CD14-positive monocyte (primary cell): Measurements from ENCODE around the gene PRRT2. TPM values are rescaled to one million over a fixed set of nuclear protein-coding genes. Genes with fewer than 3 reads are reported as not detected.
A peak's percentile ranks its signal among the peaks of the same experiment; 100 is the strongest.
"Not testable (repeated sequence)": the region's sequence is repeated elsewhere in the genome, so short reads cannot be mapped to it uniquely, and the experiment has no call there.

Experiments used
- DNase-seq, 3 donors: peaks; one replicate each; pipeline ENCODE4 v3.0.0-alpha.2; 2011 to 2022
- H2AFZ ChIP-seq: 2 replicates; pipeline ENCODE4 v1.6.0; 2012; ENCODE audit warnings: mild to moderate bottlenecking, low read depth, low read length, inconsistent platforms; ENCODE audit not compliant: insufficient read depth, poor library complexity, severe bottlenecking
- H3K27ac ChIP-seq, 2 donors: 1 replicate in 1 of 2; 2 replicates in 1 of 2; pipeline ENCODE4 v1.5.1; 2012 to 2013; ENCODE audit warnings: low read length in 2 of 2, control low read depth in 1 of 2, inconsistent platforms in 1 of 2, low read depth in 1 of 2, mild to moderate bottlenecking in 1 of 2
- H3K27me3 ChIP-seq, 2 donors: one replicate each; pipeline versions ENCODE4 v1.6.0 to v1.6.1; 2011 to 2013; ENCODE audit warnings: low read length in 2 of 2; ENCODE audit not compliant: control insufficient read depth in 2 of 2, insufficient read depth in 2 of 2
- H3K36me3 ChIP-seq, 2 donors: replicated peaks in 1 of 2; 1 replicate in 1 of 2; 2 replicates in 1 of 2; pipeline versions ENCODE4 v1.5.1 to v1.6.1; 2012 to 2013; ENCODE audit warnings: low read length in 2 of 2, control low read depth in 1 of 2, inconsistent platforms in 1 of 2, mild to moderate bottlenecking in 1 of 2; ENCODE audit not compliant: insufficient read depth in 2 of 2, control insufficient read depth in 1 of 2
- H3K4me1 ChIP-seq, 2 donors: 1 replicate in 1 of 2; 2 replicates in 1 of 2; pipeline versions ENCODE4 v1.5.1 to v1.6.1; 2012 to 2013; ENCODE audit warnings: low read length in 2 of 2, control low read depth in 1 of 2, inconsistent platforms in 1 of 2, mild to moderate bottlenecking in 1 of 2, moderate library complexity in 1 of 2; ENCODE audit not compliant: insufficient read depth in 2 of 2, control insufficient read depth in 1 of 2
- H3K4me2 ChIP-seq: replicated peaks from 2 replicates; pipeline ENCODE3; 2012; ENCODE audit warnings: low read length, moderate library complexity, mild to moderate bottlenecking; ENCODE audit not compliant: poor library complexity, severe bottlenecking; ENCODE audit errors: extremely low read depth
- H3K4me3 ChIP-seq, 3 experiments: fragments of 200-600 bp in 1 of 3; sonication (generic) in 1 of 3; replicated peaks in 1 of 3; 1 replicate in 2 of 3; 2 replicates in 1 of 3; pipeline ENCODE4 v1.5.1; 2011 to 2013; ENCODE audit warnings: low read length in 3 of 3, mild to moderate bottlenecking in 3 of 3, control low read depth in 2 of 3, low read depth in 2 of 3, inconsistent platforms in 1 of 3, moderate library complexity in 1 of 3
- H3K79me2 ChIP-seq: 2 replicates; pipeline ENCODE4 v1.6.0; 2012; ENCODE audit warnings: mild to moderate bottlenecking, control low read depth, inconsistent platforms, low read length, moderate library complexity; ENCODE audit not compliant: insufficient read depth
- H3K9ac ChIP-seq: 2 replicates; pipeline ENCODE4 v1.6.0; 2017; ENCODE audit warnings: low read length, mild to moderate bottlenecking; ENCODE audit not compliant: insufficient read depth, poor library complexity, severe bottlenecking
- H3K9me3 ChIP-seq, 2 donors: replicated peaks in 1 of 2; 1 replicate in 1 of 2; 2 replicates in 1 of 2; pipeline versions ENCODE4 v1.5.1 to v1.6.1; 2012 to 2013; ENCODE audit warnings: low read length in 2 of 2, control low read depth in 1 of 2; ENCODE audit not compliant: control insufficient read depth in 1 of 2, insufficient read depth in 1 of 2
- H4K20me1 ChIP-seq: 2 replicates; pipeline ENCODE4 v1.6.0; 2012; ENCODE audit warnings: mild to moderate bottlenecking, low read length, control low read depth, moderate library complexity; ENCODE audit not compliant: insufficient read depth
- H3K27ac Mint-ChIP-seq, 7 donors: one replicate each; pipeline ENCODE4 v1.8.0; 2020; ENCODE audit warnings: mild to moderate bottlenecking in 7 of 7, mixed read lengths in 7 of 7, moderate library complexity in 6 of 7, inconsistent platforms in 2 of 7
- H3K27me3 Mint-ChIP-seq, 3 donors: one replicate each; pipeline ENCODE4 v1.8.0; 2021 to 2022; ENCODE audit warnings: low read depth in 3 of 3, mild to moderate bottlenecking in 3 of 3, mixed read lengths in 3 of 3, moderate library complexity in 3 of 3, inconsistent platforms in 1 of 3
- H3K36me3 Mint-ChIP-seq, 2 donors: one replicate each; pipeline ENCODE4 v1.8.0; 2020; ENCODE audit warnings: mixed read lengths in 2 of 2, inconsistent platforms in 1 of 2, mild to moderate bottlenecking in 1 of 2
- H3K4me1 Mint-ChIP-seq: one replicate; pipeline ENCODE4 v1.8.0; 2020; ENCODE audit warnings: mild to moderate bottlenecking, mixed read lengths
- H3K4me3 Mint-ChIP-seq, 2 donors: one replicate each; pipeline ENCODE4 v1.8.0; 2020; ENCODE audit warnings: mild to moderate bottlenecking in 2 of 2, mixed read lengths in 2 of 2, moderate library complexity in 1 of 2
- H3K9me3 Mint-ChIP-seq, 7 donors: one replicate each; pipeline ENCODE4 v1.8.0; 2020 to 2022; ENCODE audit warnings: mixed read lengths in 7 of 7, mild to moderate bottlenecking in 6 of 7, moderate library complexity in 6 of 7, inconsistent platforms in 2 of 7
- CTCF ChIP-seq: fragments of 200-600 bp; IDR thresholded peaks from one replicate; pipeline ENCODE4 v1.8.0; 2022; ENCODE audit warnings: antibody characterized with exemption, mild to moderate bottlenecking
- WGBS: methylation state at CpG from one replicate; pipeline ENCODE4 v1.1.5; 2013; ENCODE audit warnings: missing lambda C conversion rate; ENCODE audit not compliant: insufficient coverage; 5-methylcytosine and 5-hydroxymethylcytosine counted together
- intact Hi-C, 2 donors: fragments of 100-400 bp; cut with micrococcal nuclease; formaldehyde crosslinking; loops; one replicate each; pipeline versions ENCODE4 v1.15.0 to v1.15.1; 2023
- polyA plus RNA-seq, 3 donors: library from polyadenylated mRNA; depleted of rRNA in 1 of 3; unstranded in 2 of 3; stranded (reverse) in 1 of 3; fragments of 300-500 nt in 2 of 3; fragments of >200 nt in 1 of 3; fragmentation: Illumina TruSeq in 2 of 3; gene quantifications; 1 replicate in 2 of 3; 2 replicates in 1 of 3; pipeline ENCODE4 v1.2.3, GENCODE V29; 2012 to 2021

Gene PRRT2
- polyA plus RNA-seq, 3 donors, result 0.04 TPM; not detected in 2

DNA sequence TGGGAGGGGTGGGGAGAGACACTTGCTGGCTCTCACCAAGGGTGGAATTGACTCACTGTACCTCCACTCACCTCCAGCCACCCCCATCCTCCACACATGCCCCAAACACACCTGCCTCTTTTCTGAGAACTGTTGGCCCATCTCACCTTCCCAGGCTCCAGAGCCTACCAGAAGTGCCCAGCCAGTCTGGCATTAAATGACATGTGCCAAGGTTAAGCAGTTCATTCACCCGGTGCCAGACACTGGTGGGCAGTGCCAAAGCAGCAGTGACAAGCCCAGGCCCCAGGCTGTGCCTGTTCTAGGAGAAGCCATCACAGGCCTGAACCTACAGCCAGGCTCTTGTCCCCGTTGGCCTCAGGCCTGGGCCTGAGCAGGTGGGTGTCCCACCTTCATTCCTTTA lies 19.5 kb downstream of the PRRT2 start:
- DNase-seq, result no peak
- Histone ChIP-seq H3K9me3 (no peaks in the 10 kb centered on the region), H3K79me2 (peaks cover 35% of the 10 kb centered on the region), H3K4me2 (no peak overlapping the region), H3K27me3 (no peaks in the 10 kb centered on the region), H3K9ac (no peak overlapping the region), H3K27ac (no peak overlapping the region), H3K36me3 (peaks cover 63 to 75% of the 10 kb centered on the region in 2 donors), H3K4me3 (no peak overlapping the region), H3K4me1 (no peaks in the 10 kb centered on the region), H2AFZ (no peak overlapping the region), H4K20me1 (peaks cover 95% of the 10 kb centered on the region)
- Mint-ChIP-seq H3K36me3 (peaks cover 62 to 74% of the 10 kb centered on the region in 2 donors), H3K27ac (peak overlapping the region in 1 of 7 donors; percentile 13), H3K27me3 (no peaks in the 10 kb centered on the region), H3K4me1 (peaks cover 5% of the 10 kb centered on the region), H3K4me3 (no peak overlapping the region), H3K9me3 (no peaks in the 10 kb centered on the region)
- 100% methylated on average over 1 of the region's 2 CpGs for WGBS
- TF ChIP-seq CTCF, result no peak
- intact Hi-C loops, result no loop called here

GRCh38 chr16:29833219-29833618 lies 21.2 kb downstream of the PRRT2 start:
- peaks cover 80 to 92% of the 10 kb centered on the region in 2 donors for H3K36me3 ChIP-seq
- H3K9me3 Mint-ChIP-seq, H3K27ac ChIP-seq, DNase-seq, H3K4me3 ChIP-seq, H3K4me1 Mint-ChIP-seq, H3K9ac ChIP-seq, H3K4me1 ChIP-seq, H2AFZ ChIP-seq, H3K4me3 Mint-ChIP-seq, intact Hi-C loops, H3K9me3 ChIP-seq, H3K27me3 ChIP-seq, H3K27me3 Mint-ChIP-seq, H3K4me2 ChIP-seq: not testable (repeated sequence)
- Mint-ChIP-seq H3K36me3 (peaks cover 72 to 88% of the 10 kb centered on the region in 2 donors), H3K27ac (peak overlapping the region in 1 of 7 donors; percentile 69)
- peaks cover 85% of the 10 kb centered on the region for H4K20me1 ChIP-seq
- 100% methylated on average over 1 of the region's 4 CpGs for WGBS
- peaks cover 19% of the 10 kb centered on the region for H3K79me2 ChIP-seq
